ENCODE results near the gene CDC25B.
"Not testable (repeated sequence)": the region's sequence is repeated elsewhere in the genome, so short reads cannot be mapped to it uniquely, and the experiment has no call there.

Gene CDC25B

DNA sequence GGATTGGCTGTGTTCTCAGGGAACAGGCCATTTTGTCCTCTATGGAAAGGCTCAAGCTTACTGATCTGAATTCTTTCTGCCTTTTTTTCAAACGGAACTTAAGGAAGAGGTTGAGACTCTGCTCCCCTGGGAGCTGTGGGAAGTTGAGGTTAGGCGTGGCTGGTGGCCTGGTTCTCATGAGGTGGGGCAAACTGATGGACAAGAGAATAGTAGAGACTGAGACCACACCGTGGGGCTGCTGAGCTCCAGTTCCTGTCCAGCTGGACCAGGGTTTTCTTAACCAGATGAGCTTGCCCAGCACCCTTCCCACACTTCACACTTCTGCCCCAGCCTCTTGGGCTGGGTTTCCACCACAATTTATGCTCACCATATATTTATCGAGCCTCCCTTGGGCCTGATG lies 30.3 kb downstream of the CDC25B start:
- H3K4me3 ChIP-seq (replicated peaks; ENCODE audit: low read depth, low read length), result no peak overlapping the region
- no peak for DNase-seq (ENCODE audit: extremely low read depth, low read depth)
- TF ChIP-seq, protein P1, sequence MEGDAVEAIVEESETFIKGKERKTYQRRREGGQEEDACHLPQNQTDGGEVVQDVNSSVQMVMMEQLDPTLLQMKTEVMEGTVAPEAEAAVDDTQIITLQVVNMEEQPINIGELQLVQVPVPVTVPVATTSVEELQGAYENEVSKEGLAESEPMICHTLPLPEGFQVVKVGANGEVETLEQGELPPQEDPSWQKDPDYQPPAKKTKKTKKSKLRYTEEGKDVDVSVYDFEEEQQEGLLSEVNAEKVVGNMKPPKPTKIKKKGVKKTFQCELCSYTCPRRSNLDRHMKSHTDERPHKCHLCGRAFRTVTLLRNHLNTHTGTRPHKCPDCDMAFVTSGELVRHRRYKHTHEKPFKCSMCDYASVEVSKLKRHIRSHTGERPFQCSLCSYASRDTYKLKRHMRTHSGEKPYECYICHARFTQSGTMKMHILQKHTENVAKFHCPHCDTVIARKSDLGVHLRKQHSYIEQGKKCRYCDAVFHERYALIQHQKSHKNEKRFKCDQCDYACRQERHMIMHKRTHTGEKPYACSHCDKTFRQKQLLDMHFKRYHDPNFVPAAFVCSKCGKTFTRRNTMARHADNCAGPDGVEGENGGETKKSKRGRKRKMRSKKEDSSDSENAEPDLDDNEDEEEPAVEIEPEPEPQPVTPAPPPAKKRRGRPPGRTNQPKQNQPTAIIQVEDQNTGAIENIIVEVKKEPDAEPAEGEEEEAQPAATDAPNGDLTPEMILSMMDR (IDR thresholded peaks at IDR 0.05; ENCODE audit: low read depth, low read length, missing control alignments), result no peak

GRCh38 chr20:3828798-3829197 lies 32.7 kb downstream of the CDC25B start:
- TF ChIP-seq, protein P1 (IDR thresholded peaks at IDR 0.05; ENCODE audit: low read depth, low read length, missing control alignments), result no peak
- H3K4me3 ChIP-seq (replicated peaks; ENCODE audit: low read depth, low read length), result no peak overlapping the region
- no peak for DNase-seq (ENCODE audit: extremely low read depth, low read depth)

GRCh38 chr20:3829891-3830290 lies 33.8 kb downstream of the CDC25B start:
- not testable (repeated sequence) for DNase-seq (ENCODE audit: extremely low read depth, low read depth); H3K4me3 ChIP-seq (replicated peaks; ENCODE audit: low read depth, low read length)

DNA sequence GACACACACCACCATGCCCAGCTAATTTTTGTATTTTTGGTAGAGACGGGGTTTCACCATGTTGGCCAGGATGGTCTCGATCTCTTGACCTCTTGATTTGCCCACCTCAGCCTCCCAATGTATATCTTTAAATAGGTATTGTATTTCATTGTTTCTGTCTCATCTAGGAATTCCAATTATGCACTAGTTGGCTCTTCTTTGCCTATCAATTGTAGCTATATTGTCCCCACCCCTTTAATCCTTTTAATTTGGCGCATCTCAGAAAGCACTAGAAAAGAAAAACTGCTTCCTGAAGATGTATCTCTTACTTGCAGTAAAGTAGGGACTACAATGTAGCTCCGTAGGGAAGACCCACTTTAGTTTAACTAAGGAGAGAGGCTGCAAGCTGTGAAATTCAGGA lies 40.0 kb downstream of the CDC25B start:
- TF ChIP-seq, protein P1 (IDR thresholded peaks at IDR 0.05; ENCODE audit: low read depth, low read length, missing control alignments), result no peak
- H3K4me3 ChIP-seq (replicated peaks; ENCODE audit: low read depth, low read length), result no peak overlapping the region
- DNase-seq (ENCODE audit: extremely low read depth, low read depth), result no peak

GRCh38 chr20:3839328-3839727 lies 43.2 kb downstream of the CDC25B start:
- H3K4me3 ChIP-seq (replicated peaks; ENCODE audit: low read depth, low read length), result no peak overlapping the region
- TF ChIP-seq, protein P1 (IDR thresholded peaks at IDR 0.05; ENCODE audit: low read depth, low read length, missing control alignments), result no peak
- DNase-seq (ENCODE audit: extremely low read depth, low read depth), result no peak

DNA sequence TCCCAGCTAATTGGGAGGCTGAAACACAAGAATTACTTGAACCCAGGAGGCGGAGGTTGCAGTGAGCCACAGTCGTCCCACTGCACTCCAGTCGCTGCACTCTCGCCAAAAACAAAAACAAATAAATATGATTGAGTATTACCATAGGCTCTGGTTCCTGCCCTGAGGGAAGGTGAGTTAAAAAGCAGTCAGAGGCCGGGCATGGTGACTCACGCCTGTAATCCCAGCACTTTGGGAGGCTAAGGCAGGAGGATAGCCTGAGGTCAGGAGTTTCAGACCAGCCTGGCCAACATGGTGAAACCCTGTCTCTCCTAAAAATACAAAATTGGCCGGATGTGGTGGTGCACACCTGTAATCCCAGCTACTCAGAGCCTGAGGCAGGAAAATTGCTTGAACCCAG lies 44.1 kb downstream of the CDC25B start:
- not testable (repeated sequence) for DNase-seq (ENCODE audit: extremely low read depth, low read depth); H3K4me3 ChIP-seq (replicated peaks; ENCODE audit: low read depth, low read length)

DNA sequence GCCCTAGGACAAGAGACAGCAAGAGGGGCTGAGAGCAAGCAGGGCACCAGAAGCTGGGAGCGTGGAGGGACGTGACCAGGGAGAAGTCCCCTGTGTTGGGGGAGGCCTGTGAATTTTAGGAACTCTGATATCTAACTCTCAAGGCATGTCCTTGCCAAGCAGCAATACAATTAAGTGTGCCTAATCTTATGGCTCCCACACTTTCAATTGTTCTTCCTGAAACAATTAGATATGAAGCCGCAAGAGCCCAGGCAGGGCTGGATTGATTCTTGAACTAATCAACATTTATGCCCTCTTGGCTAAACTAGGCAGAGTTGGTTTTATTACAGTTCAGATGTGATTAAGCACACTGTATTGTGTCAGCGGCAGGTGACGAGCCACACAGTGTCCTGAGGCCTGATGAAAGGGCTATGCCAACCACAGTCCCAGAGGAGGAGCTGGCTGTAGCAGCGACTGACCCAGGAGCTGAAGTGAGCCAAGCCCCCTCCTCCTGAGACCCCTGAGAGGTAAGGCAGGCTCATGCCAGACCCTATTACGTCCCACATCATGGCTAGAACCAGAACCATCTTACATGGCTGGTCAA lies 46.3 kb downstream of the CDC25B start:
- H3K4me3 ChIP-seq (replicated peaks; ENCODE audit: low read depth, low read length), result no peak overlapping the region
- TF ChIP-seq, protein P1 (IDR thresholded peaks at IDR 0.05; ENCODE audit: low read depth, low read length, missing control alignments), result no peak
- DNase-seq (ENCODE audit: extremely low read depth, low read depth), result no peak

- no peak overlapping the region for H3K4me3 ChIP-seq (replicated peaks; ENCODE audit: low read depth, low read length)
- TF ChIP-seq, protein P1 (IDR thresholded peaks at IDR 0.05; ENCODE audit: low read depth, low read length, missing control alignments), result no peak
- peak; percentile 47 for DNase-seq (ENCODE audit: extremely low read depth, low read depth)
Observed at GRCh38 chr20:3843490-3843889, 47.4 kb downstream of the CDC25B start.

DNA sequence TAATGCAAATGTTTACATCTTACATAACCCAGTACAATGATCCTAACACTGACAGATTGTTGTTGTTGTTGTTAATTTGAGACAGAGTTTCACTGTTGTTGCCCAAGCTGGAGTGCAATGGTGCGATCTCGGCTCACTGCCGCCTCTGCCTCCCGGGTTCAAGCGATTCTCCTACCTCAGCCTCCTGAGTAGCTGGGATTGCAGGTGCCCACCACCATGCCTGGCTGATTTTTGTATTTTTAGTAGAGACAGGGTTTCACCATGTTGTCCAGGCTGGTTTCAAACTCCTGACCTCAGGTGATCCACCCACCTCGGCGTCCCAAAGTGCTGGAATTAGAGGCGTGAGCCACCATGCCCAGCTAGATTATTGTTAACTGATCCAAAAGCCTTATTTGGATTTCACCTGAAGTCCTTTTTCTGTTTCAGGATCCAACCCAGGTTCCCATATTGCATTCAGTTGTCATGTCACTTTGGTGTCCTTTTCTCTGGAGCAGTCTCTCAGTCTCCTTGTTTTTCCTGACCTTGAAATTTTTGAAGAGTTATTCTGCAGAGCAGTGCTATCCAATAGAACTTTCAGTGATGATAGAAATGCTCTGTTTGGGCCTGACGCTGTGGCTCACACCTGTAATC lies 48.0 kb downstream of the CDC25B start:
- H3K4me3 ChIP-seq (replicated peaks; ENCODE audit: low read depth, low read length); DNase-seq (ENCODE audit: extremely low read depth, low read depth): not testable (repeated sequence)
